GM19351 (cell line): ENCODE results near the gene TRIM2.

ENCODE experiments used
- ATAC-seq: cut with Tn5 transposase; IDR thresholded peaks from one replicate; pipeline ENCODE4 v1.9.1; 2021; ENCODE audit warnings: mild to moderate bottlenecking, moderate library complexity; ENCODE audit not compliant: unreplicated experiment

Gene TRIM2

DNA sequence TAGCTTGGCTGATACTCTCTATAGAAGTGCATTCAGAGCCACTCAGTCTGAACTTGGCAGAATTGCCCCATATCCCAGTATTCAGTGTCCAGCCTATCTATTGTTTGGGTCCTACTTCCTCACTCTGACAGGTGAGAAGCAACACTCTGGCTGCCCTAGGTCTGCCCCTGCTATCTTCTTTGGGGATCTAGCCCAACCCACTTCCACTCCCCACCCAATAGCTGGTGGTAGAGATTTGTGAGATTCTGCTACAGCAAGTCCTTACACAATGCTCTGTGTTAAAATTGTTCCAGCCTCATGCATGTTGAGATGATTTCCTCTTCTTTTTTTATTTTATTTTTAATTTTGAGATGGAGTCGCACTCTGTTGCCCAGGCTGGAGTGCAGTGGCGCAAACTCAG is 67.6 kb downstream of the TRIM2 start:
- ATAC-seq = no peak

DNA sequence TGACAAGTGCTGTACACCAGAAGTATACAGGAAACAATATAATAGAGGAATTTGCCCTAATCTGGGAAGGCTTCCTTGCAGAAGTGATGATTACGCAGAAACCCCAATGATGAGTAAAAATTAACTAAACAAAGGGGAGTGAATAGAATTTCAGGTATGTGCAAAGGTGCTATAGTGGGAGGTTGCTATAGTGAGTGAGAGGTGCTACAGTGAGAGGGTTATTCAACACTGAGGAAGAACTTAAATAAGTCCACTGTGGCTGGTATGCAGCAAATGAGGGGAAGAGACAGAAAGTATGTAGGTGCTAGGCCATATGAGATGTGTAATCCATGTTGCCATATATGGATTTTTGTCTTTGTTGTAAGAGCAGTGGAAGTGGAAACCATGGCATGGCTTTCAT is 69.5 kb downstream of the TRIM2 start:
- ATAC-seq = no peak

DNA sequence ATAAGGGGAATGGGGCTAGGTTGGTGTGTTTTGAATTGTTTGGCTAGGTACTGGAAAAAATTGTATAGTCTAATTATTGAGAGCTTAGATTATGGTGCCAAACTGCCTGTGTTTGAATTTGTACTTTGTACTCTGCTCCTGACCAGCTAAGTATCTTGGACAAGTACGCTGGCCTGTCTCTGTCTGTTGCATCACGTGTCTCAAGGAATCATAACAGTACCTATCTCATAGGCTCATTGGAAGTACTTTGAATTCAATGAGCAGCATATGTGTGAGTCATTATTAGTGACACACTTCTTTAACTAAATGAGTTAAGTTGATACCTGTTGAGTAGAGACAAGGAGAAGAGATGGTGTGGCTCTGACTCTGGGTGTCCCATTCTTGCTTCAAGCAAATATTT is 70.7 kb downstream of the TRIM2 start:
- ATAC-seq = no peak

DNA sequence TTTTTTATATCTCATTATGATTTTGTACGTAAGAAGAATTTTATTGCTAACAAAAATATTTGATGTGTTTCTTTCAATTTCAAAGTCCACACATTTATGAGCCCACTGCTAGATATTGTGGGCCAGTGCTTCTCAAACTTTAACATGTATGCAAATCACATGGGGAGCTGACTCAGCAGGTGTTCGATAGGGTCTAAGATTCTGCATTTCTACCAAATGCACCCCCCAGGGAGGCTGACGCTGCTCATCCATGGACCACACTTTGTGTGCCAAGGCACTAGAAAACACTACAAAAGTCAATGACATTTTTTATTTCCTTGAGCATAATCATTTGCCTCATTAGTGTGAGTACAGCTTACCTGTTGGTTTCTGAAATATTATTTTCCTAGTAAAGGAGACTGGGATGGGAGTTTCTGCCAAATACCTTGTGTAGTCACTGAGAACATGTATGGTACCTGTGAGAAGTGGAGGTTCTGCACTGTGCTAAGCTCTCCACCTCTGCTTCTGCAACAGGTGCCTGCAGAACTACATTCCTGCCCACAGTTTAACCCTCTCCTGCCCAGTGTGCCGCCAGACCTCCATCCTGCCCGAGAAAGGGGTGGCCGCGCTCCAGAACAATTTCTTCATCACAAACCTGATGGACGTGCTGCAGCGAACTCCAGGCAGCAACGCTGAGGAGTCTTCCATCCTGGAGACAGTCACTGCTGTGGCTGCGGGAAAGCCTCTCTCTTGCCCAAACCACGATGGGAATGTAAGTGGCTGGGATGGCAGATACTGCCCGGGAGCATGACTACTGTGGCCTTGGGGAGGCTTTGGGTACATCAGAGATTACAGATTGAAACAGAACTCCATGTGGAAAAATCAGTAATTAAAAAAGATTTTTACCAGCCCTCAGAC is 71.4 kb downstream of the TRIM2 start:
- no peak for ATAC-seq

DNA sequence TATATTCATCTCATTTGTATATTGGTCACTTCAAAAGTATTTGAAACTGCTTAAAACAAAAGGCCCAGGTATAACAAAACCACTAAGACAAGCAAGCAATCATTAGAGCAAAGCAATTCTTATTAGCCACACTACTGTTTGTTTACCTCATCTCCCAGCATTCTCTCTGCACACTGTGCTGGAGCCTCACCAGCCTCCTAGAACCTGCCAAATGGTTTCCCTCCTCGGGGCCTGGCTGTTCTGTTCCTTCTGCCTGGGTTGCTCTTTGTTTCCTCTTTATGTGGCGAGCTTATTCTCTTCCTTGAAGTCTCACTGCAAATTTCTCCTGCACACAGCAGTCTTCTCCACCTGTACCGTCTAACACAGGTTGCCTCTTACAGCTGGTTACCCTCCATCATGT is 72.7 kb downstream of the TRIM2 start:
- no peak for ATAC-seq

DNA sequence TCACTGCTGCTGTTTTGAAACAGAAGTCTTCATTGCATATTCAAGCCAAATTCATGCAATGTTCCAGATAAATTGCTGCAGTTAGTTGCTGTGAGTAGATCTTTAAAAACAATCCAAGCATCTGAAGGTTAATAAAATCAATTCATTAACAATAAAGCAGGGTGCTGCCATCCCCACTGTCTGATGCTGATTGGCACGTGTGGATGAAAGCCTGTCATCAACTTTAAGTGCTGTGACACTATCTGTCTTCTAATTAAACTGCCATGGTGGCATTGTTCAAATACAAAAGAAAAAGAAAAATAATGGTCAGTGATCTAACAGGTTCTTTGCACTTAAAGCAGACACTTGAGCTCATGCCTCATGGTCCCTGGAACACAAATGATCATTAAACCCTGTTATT is 77.2 kb downstream of the TRIM2 start:
- no peak for ATAC-seq

DNA sequence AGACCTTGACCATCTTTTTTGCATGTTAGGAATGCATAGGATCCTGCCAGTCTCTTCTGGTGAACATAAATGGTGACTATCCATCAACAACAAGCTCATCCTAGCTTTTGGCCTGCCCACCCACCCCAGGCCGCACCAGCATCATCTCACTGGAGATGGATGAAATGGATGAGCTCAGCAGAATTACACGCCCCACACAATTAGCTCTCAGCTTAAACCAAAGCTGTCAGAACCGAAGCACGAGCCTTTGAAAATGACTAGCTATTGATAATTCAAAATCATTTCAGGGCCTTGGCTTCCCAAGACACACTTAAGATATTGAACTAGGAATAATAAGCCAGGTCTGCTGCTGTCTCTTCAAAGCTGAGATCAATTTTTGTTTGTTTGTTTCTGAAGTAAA is 77.8 kb downstream of the TRIM2 start:
- ATAC-seq = no peak

DNA sequence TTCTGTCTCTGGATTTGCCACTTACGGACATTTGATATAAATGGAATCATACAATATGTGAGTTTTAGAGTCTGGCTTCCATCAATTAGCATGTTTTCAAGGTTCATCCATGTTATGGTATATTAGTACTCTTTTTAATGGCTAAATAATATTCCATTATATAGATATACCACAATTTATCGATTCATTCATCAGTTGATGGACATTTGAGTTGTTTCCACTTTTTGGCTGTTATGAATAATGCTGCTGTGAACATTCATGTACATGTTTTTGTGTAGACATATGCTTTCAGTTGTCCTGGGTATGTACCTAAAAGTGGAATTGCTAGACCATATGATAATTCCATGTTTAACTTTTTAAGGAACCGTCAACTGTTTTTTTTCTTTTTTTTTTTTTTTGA is 79.0 kb downstream of the TRIM2 start:
- no peak for ATAC-seq

DNA sequence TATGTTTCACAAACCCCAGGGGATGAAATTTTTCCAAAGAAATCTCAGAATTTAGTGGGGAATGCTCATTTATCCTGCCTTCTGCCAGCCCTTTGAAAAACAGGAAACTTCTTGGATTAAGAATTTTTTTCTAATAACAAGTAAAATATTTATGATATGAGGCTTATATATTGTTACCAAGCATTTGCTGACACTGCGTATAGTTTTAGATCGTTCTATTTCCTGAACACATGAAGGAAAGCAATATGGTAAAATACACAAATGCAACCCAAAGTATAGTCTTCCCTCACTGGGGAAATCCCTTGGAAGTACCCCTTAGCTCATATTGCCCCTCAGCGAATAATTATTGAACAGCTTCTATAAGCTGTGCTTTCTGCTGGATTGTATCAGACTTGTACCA is 85.9 kb downstream of the TRIM2 start:
- no peak for ATAC-seq

DNA sequence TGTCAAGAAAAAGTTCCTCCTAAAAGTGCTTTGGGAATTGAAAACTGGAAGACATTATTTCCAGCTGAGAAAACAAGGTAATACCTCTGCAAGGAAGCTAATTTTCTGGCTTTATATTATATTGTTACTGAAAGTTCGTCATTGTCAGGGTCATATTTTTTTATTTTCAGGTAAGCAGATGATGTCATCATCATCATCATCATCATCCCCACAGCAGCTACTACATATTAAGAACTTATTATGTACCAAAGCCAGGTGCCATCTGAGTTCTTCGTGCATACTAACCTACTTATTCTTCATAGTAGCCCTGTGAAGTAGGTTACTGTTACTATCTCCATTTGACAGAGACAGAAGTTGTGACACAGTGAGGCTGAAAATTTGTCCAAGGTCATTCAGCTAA is 87.3 kb downstream of the TRIM2 start:
- no peak for ATAC-seq

DNA sequence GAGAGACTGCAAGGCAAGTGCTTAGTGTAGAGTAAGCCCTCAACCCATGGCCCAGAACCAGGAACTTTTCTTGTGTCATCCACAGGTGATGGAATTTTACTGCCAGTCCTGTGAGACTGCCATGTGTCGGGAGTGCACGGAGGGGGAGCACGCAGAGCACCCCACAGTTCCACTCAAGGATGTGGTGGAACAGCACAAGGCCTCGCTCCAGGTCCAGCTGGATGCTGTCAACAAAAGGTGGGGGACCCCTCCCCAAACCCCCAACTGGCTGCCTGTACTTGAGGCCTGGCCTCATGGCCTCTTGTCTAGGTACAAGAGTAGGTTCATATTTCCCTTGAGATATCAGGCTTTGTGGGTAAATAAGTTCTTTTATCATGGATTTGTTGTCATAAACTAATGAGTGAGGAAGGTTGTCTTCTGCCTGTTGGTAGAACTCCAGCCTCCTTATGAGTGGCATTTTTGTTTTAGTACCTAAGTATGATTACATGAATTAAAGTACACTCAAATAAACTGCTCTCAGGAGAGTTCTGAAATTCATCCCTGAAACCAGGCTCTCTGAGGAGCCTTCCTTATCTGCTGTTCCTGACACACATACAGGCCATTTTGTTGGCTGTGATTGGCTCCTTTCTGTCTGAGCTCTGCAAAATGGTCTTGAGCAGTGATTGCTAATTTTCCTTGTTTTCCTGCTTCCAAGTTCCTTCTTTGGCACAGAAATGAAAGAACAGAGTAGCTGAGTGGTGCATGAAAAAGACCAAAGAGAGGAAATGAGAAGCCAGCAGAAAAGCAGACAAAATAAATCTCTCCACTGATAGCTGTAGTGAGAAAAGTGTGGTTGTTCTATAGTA is 88.9 kb downstream of the TRIM2 start:
- no peak for ATAC-seq

DNA sequence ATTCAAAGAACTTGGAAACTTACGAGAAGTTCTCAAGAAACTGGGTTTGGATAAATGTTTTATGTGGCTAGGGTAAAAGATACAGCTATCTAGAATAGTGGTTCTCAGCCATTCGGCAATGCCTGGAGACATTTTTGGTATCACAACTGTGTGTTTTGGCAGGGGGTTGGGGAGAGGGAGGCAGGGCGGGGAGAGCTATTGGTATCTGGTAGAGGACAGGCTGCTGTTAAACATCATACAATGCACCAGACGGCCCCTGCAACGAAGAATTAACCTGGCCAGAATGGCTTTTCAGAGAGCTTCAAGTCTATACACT is 89.5 kb downstream of the TRIM2 start:
- ATAC-seq = no peak

DNA sequence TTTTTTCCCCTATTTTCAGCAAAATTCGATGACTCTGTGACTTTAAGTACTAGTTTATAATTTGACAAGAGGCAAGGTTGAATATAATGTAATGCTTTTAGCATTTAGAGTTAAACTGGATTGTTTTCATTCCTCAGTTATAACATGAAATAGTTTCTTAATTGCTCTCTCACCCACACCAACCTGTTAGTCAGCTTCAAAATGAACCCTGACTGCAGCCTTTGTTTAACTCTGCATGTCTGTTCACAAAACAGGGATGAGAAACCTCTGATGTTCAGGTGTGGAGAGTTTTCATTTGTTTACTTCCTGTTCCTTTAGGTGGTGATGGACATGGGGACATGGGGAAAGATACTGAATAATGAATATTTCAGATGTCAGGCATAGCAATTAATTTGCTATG is 90.4 kb downstream of the TRIM2 start:
- no peak for ATAC-seq

DNA sequence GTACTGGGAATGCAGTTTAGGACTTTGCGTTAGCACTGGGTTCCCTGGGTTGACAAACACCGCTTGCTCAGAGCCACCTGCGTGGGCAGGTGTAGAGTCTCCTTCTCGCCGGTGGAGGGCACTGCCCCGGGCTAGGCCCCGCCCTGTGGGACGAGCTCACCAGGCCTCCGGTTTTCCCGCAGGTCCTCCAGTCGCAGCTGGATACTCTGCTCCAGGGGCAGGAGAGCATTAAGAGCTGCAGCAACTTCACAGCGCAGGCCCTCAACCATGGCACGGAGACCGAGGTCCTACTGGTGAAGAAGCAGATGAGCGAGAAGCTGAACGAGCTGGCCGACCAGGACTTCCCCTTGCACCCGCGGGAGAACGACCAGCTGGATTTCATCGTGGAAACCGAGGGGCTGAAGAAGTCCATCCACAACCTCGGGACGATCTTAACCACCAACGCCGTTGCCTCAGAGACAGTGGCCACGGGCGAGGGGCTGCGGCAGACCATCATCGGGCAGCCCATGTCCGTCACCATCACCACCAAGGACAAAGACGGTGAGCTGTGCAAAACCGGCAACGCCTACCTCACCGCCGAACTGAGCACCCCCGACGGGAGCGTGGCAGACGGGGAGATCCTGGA is 91.0 kb downstream of the TRIM2 start:
- ATAC-seq = no peak

DNA sequence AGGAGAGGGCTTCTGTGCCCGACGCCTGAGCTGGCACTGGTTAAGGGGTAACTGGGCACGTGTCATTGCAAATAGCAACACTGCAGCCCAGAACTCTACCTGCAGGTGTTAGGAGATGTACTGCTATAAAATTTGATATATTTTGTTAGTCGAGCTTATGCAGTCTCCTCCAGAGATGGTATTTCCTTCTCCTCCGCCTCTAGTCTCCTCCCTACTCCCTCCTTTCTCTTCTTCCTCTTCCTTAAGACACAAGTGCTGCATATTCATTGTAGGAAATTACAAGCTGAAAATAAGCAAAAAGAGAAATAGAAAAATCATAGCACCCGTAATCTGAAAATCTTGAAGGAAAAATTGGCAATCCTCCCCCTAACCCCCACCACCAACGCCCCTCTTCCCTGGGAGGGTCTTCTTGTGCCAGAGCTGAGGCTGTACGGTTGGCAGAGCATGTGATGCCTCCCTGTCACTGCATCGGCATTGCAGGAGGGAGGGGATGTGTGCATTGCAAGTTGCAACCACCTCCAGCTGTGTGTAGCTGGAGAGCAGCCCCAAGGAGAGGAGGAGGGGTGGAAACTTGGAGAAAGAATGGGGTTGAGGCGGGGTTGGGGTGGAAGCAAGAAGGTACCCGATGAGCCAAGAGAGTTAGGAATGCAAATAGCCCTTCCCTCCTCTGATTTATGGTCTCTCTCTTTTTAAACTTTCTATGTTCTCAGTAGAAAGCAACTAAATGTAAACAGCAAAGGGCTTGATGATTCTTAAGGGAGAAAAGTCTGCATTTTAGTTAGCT is 92.0 kb downstream of the TRIM2 start:
- no peak for ATAC-seq

DNA sequence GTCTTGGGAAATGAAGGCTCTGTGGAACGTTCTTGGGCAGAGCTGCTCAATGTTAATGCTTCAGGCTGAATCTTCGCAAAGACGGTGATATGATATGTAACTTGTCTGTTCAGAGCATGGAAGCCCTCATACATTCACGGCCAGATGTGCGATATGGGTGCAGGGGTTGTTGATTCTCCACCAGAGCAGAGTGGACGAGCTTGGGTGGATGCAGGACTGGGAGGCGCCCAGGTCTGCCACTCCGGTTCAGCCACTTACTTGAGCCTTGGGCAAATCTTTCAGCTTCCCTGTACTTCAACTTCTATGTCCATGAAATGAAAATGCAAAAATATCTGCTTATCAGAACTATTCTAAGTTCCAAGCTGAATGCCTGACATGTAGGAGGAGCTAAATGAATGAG is 92.9 kb downstream of the TRIM2 start:
- ATAC-seq = no peak

DNA sequence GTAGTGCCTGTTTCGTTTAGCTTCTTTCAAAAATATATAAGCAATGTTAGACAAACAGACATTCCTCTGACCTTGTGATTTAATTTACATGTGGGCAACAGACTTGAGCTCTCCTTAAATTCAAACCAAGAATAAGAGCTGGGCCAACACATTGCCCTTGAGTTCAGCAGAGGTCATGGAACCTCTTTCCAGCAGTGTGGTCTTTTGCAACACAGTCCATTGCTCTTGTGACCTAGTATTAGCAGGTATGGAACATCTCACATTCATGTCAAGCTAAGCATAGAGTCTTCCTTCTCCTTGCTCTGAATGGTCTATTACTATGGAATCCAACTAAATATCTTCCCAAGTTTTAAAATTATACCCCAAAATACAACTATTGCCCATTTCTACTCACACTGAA is 106.5 kb downstream of the TRIM2 start:
- no peak for ATAC-seq

DNA sequence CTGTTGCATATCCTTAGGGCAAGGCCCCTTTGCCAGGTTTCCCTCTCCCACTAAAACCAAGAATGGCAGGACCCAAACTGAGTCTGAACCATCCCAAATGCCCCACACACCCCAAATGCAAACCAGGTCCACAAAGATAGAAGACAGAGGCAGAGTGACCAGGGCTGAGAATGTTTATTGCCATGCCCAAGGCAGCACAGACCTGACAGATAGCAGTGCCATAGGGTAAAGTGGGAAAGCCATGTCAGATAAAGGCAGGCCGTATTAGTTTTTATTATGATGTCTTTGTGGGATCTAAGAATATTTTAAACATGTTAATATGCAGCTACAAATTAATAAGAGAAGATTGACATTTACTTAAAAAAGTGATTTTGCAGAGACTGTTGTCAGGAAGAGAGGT is 110.7 kb downstream of the TRIM2 start:
- ATAC-seq = no peak

DNA sequence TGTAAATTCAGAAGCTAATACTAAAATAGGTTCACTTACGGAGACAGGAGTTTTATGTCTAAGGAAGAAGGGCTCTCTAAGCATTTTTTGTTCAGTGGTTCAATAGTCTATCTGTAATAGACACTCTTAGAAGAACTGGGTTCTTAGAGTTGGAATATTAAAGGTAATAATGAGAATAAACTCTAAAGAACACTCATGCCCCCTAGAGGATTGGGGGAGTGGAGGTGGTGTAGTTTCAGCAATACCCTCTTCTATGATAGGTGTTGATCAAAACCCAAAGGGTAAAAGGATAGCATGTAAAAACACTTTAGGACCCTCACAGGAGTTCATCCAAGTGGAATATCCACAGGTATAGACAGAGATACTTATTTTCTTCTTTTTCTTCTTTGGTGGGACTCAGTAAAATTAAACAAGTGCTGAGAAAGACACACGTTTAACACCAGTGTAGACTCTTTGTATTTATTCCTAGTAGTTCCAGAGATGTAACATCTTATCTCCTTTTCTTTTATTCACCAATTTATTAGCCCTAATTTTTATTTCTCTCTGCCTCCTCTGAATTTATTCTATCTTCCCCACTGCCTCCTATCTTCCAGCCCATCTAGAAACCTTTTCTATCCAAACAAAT is 114.6 kb downstream of the TRIM2 start:
- ATAC-seq = peak; percentile 89

DNA sequence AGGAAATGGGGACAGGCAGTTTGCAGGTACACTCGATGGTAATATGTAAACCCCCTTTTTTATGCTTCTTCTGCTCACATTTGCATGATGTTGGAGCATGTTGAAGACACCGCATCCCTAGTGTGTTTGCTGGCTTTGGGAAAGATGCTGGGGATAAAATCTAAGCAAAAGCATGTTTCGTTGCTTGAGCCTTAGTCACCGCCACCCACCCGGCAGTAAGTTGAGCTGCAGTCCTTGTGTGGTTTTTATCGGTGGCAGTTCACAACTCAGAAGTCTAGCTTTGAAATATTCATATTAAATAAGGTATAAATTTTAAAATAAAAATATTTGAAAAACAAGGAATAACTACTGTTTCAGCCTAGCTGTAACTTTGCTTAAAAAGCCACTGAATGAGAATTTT is 118.5 kb downstream of the TRIM2 start:
- ATAC-seq = no peak

DNA sequence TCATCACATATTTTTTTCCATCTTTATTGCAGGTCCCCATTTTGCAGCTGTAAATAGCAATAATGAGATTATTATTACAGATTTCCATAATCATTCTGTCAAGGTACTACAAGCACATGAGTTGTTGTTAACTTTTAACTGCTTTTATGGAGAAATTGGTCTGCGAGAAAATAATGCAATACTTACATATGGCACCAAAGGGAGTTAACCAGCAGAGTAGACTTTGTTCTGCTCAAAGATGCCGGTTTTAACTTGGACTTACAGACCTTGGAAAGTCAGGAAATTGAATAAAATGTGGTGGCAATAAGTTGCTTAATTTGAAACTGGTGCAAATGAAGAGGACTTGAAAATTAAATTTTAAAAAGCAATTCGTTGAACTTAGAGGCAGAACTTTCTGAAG is 119.8 kb downstream of the TRIM2 start:
- no peak for ATAC-seq
